Measurements from ENCODE around the gene LRRC70. TPM values are rescaled to one million over a fixed set of nuclear protein-coding genes. Genes with fewer than 3 reads are reported as not detected.

LRRC70 gene
- polyA plus RNA-seq, 1 donor from 2014 or later, result 2.2 TPM

DNA sequence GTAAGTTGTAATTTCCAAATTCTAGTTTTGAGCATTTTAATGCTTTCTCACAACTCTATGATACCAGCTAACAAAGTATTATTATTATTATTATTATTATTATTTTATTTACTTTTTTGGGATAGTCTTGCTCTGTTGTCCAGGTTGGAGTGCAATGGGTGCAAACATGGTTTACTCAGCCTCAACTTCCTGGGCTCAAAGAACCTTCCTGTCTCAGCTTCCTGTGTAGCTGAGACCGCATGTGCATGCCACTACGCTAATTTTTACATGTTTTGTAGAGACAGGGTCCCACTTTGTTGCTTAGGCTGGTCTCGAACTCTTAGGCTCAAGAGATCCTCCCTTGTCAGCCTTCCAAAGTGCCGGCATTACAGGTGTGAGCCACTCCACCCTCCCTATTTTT, 27.0 kb downstream of the LRRC70 start:
- H3K9me3 ChIP-seq (ENCODE audit: low read length), result no peaks in the 10 kb centered on the region
- H2AFZ ChIP-seq (ENCODE audit: low read depth, low read length), result no peak overlapping the region
- H3K27ac ChIP-seq (ENCODE audit: low read length), result no peak overlapping the region
- no peaks in the 10 kb centered on the region for H3K36me3 ChIP-seq (ENCODE audit: insufficient read depth, low read length)
- H3F3A ChIP-seq (ENCODE audit: insufficient read depth, low read length, poor library complexity, severe bottlenecking), result no peaks in the 10 kb centered on the region
- H3K27me3 ChIP-seq (ENCODE audit: insufficient read depth, low read depth, low read length), result no peaks in the 10 kb centered on the region
- no peak overlapping the region for H3K4me3 ChIP-seq (ENCODE audit: low read length)
- H3K79me2 ChIP-seq (replicated peaks; ENCODE audit: insufficient read depth, low read length), result no peaks in the 10 kb centered on the region
- no peaks in the 10 kb centered on the region for H4K20me1 ChIP-seq (ENCODE audit: insufficient read depth)
- H3K4me2 ChIP-seq (ENCODE audit: low read length), result no peak overlapping the region
- no peak for TF ChIP-seq TAF1 (IDR thresholded peaks at IDR 0.05; ENCODE audit: low read depth)
- TF ChIP-seq POLR2AphosphoS5 (IDR thresholded peaks at IDR 0.05), result no peak
- TF ChIP-seq RAD21 (conservative IDR thresholded peaks at IDR 0.05), result no peak
- TF ChIP-seq MXI1 (conservative IDR thresholded peaks at IDR 0.05; ENCODE audit: poor library complexity, severe bottlenecking), result no peak
- TF ChIP-seq REST (IDR thresholded peaks at IDR 0.05; ENCODE audit: borderline replicate concordance), result no peak
- no peak for TF ChIP-seq SMC3 (conservative IDR thresholded peaks at IDR 0.05; ENCODE audit: poor library complexity)
- TF ChIP-seq EZH2 (IDR thresholded peaks at IDR 0.05; ENCODE audit: borderline replicate concordance, insufficient read depth, low read length, poor library complexity, severe bottlenecking), result no peak
- H3K9ac ChIP-seq (ENCODE audit: low read length), result no peak overlapping the region
- no peaks in the 10 kb centered on the region for H3K9me2 ChIP-seq (ENCODE audit: insufficient read depth, low read length)

DNA sequence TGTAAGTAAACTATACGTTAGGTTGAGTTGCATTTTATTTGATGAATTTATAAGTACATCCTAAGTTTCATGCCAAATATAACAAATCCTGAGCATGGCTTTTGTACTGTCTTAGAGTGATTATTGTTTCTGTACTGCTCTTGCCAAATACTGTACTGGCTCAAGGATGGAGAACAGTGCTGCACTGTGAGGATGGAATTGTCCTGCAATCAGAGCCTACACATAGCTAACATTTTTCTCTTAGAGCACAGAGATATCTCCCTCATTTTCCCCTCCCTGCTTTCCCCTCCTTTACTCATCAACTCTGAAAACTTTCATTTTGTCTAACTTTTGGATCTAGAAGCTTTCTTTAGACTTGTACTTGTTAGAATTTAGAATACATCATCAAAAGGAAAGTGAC, 28.3 kb downstream of the LRRC70 start:
- Histone ChIP-seq H4K20me1 (ENCODE audit: insufficient read depth) (no peaks in the 10 kb centered on the region), H3K36me3 (ENCODE audit: insufficient read depth, low read length) (no peaks in the 10 kb centered on the region), H3K4me2 (ENCODE audit: low read length) (no peak overlapping the region), H3K27ac (ENCODE audit: low read length) (no peak overlapping the region), H3K9ac (ENCODE audit: low read length) (no peak overlapping the region), H3K9me2 (ENCODE audit: insufficient read depth, low read length) (no peaks in the 10 kb centered on the region), H2AFZ (ENCODE audit: low read depth, low read length) (no peak overlapping the region), H3K4me3 (ENCODE audit: low read length) (no peak overlapping the region), H3K27me3 (ENCODE audit: insufficient read depth, low read depth, low read length) (no peaks in the 10 kb centered on the region), H3F3A (ENCODE audit: insufficient read depth, low read length, poor library complexity, severe bottlenecking) (no peaks in the 10 kb centered on the region), H3K9me3 (ENCODE audit: low read length) (no peaks in the 10 kb centered on the region), H3K79me2 (replicated peaks; ENCODE audit: insufficient read depth, low read length) (no peaks in the 10 kb centered on the region)
- TF ChIP-seq MXI1 (conservative IDR thresholded peaks at IDR 0.05; ENCODE audit: poor library complexity, severe bottlenecking), result no peak
- TF ChIP-seq SMC3 (conservative IDR thresholded peaks at IDR 0.05; ENCODE audit: poor library complexity), result no peak
- TF ChIP-seq CTCF (IDR thresholded peaks at IDR 0.05; ENCODE audit: poor library complexity, severe bottlenecking), result no peak
- no peak for TF ChIP-seq REST (IDR thresholded peaks at IDR 0.05; ENCODE audit: borderline replicate concordance)
- no peak for TF ChIP-seq RAD21 (conservative IDR thresholded peaks at IDR 0.05)
- TF ChIP-seq TAF1 (IDR thresholded peaks at IDR 0.05; ENCODE audit: low read depth), result no peak
- TF ChIP-seq EZH2 (IDR thresholded peaks at IDR 0.05; ENCODE audit: borderline replicate concordance, insufficient read depth, low read length, poor library complexity, severe bottlenecking), result no peak
- no peak for TF ChIP-seq EP300 (conservative IDR thresholded peaks at IDR 0.05; ENCODE audit: poor library complexity, severe bottlenecking)
- TF ChIP-seq POLR2AphosphoS5 (IDR thresholded peaks at IDR 0.05), result no peak
